HTERT RPE-1 (cell line): ENCODE results near the gene OR2T1.
"Not testable (repeated sequence)": the region's sequence is repeated elsewhere in the genome, so short reads cannot be mapped to it uniquely, and the experiment has no call there.

Source experiments
- in situ Hi-C: fragments of 300-500 bp; cut with MboI; formaldehyde crosslinking; loops from 4 replicates; pipeline ENCODE4 v1.14.3; 2020; ENCODE audit warnings: low sequenced_read_pairs

Gene OR2T1

DNA sequence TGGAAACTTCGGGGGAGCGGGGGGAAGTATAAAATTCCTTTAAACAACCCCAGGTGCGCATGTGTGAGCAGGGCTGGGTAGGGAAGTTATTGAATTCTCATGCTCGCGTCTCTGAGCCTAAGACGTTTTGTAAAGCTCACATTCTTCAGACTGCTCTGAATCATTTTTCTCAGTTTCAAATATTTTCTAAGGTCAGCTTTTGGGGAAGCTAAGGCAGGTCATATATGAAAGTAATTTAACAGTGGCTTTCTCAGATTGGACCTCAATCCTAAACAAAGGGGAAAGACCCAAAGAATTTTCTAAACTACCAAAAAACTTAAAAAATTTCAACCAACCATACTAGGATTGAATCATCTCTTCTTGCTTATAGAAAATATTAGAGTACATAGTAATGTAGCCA is 32.1 kb downstream of the OR2T1 start:
- in situ Hi-C loops, result not testable (repeated sequence)

DNA sequence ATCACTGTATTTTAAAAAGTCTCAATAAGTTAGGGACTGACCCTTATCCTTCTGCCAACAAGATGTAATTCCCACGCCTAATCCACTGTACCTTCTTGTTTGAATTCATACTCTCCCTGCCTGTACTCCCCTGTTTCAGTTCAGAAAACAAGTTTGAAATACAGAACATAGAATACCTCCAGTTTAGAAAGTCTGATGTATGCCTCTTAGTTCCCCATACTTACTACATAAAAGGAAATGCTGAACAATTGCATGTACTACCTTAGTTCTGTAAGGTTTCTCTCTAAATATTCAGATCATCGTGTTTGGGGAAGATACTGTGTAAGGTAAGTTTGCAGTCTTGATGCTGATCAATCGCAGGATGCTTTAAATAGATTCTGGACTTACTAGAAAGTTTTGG is 33.5 kb downstream of the OR2T1 start:
- in situ Hi-C loops, result not testable (repeated sequence)

DNA sequence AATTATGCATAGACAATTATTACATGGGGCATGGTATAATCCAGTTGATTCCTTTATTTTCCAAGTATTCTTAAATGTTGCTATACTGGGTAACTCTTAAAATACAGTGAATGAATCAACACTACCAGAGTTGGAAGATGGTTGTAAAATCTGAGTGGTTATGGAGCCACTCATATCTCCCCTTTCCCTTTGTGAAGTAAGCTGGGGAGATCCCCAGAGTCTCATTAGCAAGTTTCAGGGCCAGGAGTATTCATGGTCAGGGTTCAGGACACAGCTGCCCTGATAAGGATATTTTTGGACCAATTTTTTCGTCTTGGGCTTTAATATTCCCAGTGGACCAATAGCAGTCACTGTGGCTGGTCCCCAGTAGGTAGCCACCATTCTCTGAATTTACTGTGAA is 35.8 kb downstream of the OR2T1 start:
- in situ Hi-C loops, result not testable (repeated sequence)

DNA sequence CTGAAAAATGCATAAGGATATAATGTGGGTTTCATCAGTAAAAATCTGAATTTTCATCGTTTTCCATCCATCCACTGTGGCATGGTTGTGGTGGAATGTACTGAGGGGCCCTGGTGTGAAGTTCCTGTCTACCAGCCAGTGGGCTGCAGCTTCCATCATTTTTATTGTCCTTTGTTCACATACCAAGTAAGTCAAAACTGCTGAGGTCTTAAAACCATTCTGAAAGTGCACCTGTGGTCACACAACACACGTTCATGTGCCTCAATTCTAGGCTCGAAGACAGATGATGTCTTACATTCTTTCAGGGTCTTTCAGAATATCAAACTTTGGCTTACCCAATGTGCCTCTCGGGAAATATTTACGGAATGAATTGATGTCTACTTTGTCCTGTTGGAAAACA is 36.4 kb downstream of the OR2T1 start:
- in situ Hi-C loops, result not testable (repeated sequence)

DNA sequence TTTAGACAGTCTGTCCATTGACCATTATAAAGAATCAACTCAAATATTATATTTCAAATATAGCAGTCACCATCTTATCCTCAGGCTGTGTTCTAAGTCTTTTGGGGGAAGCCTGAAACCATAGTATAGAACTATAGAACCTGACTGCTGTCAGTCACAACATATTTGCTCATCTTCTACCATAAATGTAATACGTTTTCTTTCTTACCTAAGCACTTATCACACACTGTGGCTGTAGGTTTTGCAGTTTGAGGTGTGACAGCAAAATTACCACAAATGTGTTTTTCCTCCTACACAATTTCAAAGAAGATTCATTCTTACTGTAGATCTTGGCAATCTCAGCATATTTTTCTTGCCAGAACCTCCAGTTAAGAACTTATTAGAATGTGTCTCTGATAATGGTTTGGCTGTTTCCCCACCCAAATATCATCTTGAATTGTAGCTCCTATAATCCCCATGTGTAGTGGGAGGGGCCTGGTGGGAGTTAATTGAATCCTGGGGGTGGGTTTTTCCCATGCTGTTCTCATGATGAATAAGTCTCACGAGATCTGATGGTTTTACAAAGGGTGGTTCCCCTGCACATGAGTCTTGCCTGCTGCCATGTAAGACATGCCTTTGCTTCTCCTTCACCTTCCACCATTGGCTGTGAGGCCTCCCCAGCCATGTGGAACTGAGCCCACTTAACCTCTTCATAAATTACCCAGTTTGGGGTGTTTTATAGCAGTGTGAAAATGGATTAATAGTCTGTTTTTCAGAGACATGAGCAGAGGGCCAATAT is 39.8 kb downstream of the OR2T1 start:
- in situ Hi-C loops, result not testable (repeated sequence)

DNA sequence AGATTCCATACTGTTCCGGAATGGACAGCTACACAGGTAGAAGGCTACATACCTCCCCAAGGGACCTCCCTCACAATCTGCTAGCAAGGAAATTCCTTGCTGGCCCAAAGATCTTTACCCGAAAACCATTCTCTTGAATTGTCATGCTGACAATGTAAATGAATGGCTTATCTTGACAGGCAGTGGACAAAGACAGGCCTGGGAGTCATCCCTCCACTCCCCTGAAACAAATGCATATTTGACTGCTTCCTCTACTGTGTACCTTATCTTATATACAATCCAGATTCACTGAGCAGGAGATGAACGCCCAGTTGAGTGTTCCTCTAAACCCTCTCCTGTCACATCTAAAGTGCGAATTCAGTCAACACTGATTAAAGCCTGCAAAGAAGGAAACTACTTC is 41.8 kb downstream of the OR2T1 start:
- in situ Hi-C loops, result not testable (repeated sequence)

DNA sequence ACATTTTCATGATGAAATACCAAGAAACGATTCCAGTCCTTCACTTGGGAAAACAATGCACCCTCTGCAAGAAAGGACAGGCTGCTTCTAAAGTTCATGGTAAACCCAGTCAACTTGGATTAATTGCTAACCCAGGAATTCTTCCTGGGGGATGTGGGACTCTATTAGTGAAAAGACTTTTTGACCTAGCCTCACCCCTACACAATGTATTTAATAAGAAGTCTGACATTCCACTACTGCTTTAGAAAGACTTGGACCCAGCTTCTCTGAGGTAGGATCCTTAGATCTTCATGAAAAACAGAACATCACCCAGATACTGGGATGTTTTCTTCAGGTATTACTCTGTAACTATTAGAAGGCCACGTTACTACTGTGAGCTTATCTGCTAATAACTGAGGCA is 42.6 kb downstream of the OR2T1 start, which contains the start of gene OR2T2:
Gene OR2T2 (plus strand): TSS at position 239 of the 400 bp plus-strand sequence. CDS start 7,161 bp downstream, outside the sequence.
- in situ Hi-C loops, result not testable (repeated sequence)

DNA sequence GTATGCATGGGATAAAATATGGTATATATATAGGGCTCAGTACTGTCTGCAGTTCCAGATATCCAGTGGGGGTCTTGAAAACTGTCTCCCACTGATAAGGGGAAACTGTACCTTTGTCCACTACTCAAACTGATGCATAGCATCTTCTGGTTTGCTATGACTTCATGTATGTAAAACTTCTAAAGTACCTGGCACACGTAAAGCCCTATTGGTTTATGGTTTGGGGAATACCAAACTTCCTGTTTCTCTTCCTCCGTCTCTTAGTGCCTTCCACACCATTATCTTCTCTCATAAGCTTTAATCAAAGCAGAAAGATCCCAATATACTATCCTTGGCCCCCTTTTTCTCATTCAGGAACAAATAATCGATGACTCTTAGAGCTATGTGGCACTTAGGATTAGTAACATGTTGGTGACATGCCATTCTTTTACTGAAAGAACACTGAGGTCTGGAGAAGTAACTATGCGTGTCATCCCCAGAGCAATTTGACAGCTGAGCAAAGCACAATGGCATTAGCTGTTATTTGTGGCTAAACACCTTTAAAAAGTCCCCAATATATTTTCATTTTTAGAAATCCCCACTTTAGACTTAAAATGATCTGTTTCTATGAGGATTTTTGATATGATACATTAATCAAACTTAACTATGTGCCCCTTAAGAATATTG is 45.7 kb downstream of the OR2T1 start:
- in situ Hi-C loops, result not testable (repeated sequence)

DNA sequence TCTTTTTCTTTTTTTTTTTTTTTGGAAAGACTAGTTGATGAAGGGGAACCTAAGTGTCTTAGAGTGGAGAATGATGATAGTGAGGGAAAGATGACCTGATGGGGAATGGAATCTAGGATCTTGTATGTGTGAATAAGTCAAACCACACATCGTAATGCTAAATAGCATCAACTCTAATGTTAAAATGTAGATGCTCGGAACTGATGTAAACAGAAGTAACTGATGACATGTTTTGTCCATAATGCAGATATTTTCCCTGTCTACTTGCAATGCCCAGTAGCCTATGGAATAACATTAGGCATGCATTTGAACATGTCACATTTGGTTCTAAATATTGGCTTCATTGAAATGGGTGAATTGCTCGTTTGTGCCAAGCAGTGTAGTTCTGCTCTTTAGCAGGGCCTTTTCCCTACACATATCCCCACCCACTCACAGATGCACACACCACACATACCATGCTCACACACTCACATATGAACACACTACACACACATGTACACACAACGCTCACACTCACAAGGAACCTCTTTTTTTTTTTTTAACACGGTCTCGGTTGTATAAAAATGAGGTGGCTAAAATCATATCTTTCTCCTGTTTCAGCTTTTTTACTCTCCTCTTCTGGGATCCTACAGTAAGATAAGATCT is 47.1 kb downstream of the OR2T1 start:
- in situ Hi-C loops, result not testable (repeated sequence)

DNA sequence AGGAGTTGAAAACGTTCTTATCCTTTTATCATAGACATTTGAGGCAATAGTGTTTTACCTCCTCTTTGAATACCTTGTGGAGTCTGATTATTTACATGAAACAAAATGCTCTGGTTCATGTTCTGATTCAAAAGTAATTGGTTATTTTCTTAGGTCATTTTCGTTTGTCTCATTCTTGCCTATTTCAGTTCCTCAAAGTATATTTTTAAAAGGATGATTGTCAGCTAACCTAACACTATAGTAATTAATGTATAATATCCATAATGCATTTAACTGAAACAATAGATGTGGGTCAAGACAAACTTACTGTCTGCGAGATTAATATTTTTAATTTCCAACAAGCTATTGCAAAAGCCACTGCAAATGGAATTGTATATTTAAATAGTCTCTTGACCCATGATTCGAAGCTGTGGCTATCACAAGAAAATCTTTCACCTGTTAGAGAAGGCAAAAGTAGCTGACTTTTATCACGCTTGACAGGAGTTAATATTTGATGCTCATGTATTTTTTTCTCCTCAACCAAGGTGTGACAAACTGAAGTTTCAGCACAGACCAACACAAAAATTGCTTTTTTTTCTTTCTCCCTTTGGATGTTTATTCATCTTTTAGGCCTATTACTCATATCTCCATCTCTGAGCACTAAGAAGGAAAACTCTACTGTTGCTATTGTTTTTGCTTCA is 47.8 kb downstream of the OR2T1 start:
- in situ Hi-C loops, result not testable (repeated sequence)

DNA sequence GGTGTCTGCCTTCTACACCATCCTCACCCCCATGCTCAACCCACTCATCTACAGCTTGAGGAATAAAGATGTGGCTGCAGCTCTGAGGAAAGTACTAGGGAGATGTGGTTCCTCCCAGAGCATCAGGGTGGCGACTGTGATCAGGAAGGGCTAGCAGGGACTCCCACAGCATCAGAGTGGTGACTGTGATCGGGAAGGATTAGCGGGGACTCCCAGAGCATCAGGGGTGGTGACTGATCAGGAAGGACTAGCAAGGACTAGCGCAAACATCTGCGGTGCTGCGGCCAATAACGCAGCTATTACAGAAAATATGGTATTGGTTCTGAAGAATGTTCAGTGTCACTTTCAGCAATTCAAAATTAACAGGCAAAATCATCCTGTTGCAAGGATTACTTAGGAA is 50.8 kb downstream of the OR2T1 start:
- in situ Hi-C loops, result not testable (repeated sequence)

DNA sequence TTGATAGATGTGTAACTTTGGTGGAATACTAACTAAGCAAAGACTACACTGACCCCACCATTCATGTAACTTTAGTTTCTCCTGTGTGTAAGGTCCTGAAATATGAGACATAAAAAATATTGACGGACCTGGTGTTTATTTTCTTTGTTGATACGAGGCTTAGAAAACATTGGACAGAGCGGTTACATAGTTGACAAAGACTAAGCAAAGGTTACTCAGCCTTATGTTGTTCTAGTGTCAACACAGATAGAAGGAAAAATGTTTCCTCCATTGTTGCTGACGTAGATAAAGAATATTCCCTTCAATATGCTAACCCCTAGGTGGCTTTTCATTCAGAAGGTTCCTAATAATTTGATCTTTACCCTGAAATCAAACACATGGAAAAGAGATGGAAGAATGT is 52.2 kb downstream of the OR2T1 start:
- in situ Hi-C loops, result not testable (repeated sequence)

DNA sequence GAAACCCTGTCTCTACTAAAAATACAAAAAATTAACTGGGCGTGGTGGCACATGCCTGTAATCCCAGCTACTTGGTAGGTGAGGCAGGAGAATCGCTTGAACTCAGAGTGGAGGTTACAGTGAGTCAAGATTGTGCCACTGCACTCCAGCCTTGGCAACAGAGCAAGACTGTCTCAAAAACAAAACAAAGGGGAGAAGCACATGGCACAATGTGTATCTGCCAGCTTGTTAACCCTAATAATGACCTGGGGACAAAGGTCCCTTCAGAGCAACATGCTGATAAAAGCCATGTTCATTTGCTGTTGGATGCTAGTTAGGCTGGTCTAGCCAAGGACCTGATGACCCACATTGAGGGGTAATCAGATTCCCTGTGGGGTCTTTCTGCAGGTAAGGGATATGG is 53.8 kb downstream of the OR2T1 start:
- in situ Hi-C loops, result not testable (repeated sequence)
